H7 (cell line): ENCODE results near the gene CD22. TPM values are rescaled to one million over a fixed set of nuclear protein-coding genes. Genes with fewer than 3 reads are reported as not detected.
A peak's percentile ranks its signal among the peaks of the same experiment; 100 is the strongest.

Experiments used
- DNase-seq: peaks from one replicate; pipeline ENCODE4 v3.0.0; 2012
- H3K27me3 ChIP-seq: 2 replicates; pipeline ENCODE4 v1.6.0; 2011; ENCODE audit warnings: mild to moderate bottlenecking, low read length; ENCODE audit not compliant: control insufficient read depth, insufficient read depth
- H3K36me3 ChIP-seq: replicated peaks from 2 replicates; pipeline ENCODE4 v1.5.1; 2011; ENCODE audit warnings: low read length; ENCODE audit not compliant: control insufficient read depth, insufficient read depth
- H3K4me3 ChIP-seq: 2 replicates; pipeline ENCODE4 v1.5.1; 2011; ENCODE audit warnings: low read depth, mild to moderate bottlenecking, control low read depth, low read length, moderate library complexity; ENCODE audit not compliant: insufficient read depth
- total RNA-seq: library from RNA; depleted of rRNA; stranded (reverse); fragments of >200 nt; shearing (Covaris generic); gene quantifications from 2 replicates; pipeline ENCODE4 v1.2.3, GENCODE V29; 2014

CD22 gene
- total RNA-seq, 1 experiment from 2014 or later = not detected

- peaks cover 1% of the 10 kb centered on the region; the same call in 1 of the 2 replicates for H3K27me3 ChIP-seq
- H3K4me3 ChIP-seq = no peak overlapping the region
- H3K36me3 ChIP-seq = no peaks in the 10 kb centered on the region
- no peak for DNase-seq
Measured at GRCh38 chr19:35302446-35302845, 26.5 kb upstream of the CD22 start.

DNA sequence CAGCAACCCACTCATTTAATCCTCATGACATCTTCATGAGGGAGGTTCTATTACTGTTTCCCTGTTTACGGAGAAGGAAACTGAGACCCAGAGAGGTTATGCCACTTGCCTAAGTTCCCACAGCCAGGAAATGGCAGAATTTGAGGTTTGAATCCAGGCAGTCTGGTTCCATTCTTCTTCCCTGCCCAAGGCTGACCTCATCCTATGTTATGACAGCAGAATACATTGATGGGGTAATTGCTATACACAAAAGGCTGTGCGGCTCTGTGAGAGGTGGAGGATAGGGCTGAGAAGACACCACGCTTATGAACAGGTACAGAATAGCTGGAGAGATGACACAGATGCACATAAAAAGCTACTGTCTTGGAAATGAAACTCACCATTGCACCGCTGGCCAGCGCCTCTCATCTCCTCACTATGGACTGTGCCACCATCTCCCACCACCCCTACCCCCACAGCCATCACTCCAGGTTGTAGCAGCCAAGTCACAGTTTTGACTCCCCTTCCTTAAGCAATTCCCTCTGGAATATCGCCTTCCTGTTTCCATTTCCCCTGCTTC, 25.6 kb upstream of the CD22 start:
- no peak overlapping the region for H3K4me3 ChIP-seq
- no peaks in the 10 kb centered on the region for H3K36me3 ChIP-seq
- no peak for DNase-seq
- peaks cover 1% of the 10 kb centered on the region; the same call in 1 of the 2 replicates for H3K27me3 ChIP-seq

- Histone ChIP-seq H3K36me3 (no peaks in the 10 kb centered on the region), H3K4me3 (no peak overlapping the region), H3K27me3 (peaks cover under 1% of the 10 kb centered on the region; the same call in 1 of the 2 replicates)
- no peak for DNase-seq
Measured at GRCh38 chr19:35304036-35304435, 25.0 kb upstream of the CD22 start.

- no peak for DNase-seq
- H3K36me3 ChIP-seq = no peaks in the 10 kb centered on the region
- no peaks in the 10 kb centered on the region; the same call in 1 of the 2 replicates for H3K27me3 ChIP-seq
- no peak overlapping the region for H3K4me3 ChIP-seq
Measured at GRCh38 chr19:35305181-35305580, 23.8 kb upstream of the CD22 start.

DNA sequence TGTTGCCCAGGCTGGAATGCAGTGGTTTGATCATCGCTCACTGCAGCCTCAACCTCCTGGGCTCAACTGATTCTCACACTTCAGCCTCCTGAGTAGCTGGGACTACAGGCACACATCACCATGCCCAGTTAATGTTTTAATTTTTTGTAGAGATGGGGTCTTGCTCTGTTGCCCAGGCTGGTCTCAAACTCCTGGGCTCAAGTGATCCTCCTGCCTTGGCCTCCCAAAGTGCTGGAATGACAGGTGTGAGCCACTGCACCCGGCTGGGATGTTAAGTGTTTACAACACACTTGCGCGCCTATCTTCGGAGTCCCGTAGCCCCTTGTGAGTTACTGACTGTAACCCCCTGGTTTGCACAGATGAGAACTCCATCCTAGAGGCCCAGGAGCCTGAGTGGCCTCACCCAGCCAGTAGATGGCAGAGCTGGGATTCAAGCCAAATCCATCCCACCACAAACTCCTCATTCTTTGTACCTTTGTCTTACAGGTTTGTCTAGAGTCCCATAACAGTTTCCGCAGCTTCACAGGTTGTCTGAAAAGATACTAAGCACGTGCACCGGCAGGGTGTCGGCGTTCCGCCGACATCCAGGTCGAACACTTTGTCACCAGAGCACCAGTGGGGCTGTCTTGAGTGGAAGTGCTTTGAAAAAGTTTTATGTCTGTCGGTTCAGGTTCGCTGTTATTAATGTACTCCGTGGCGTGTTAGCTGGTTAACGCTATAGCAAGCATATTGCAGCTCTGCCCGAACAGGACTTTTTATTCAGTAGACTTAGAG, 22.3 kb upstream of the CD22 start:
- peak; percentile 85 for DNase-seq
- Histone ChIP-seq H3K36me3 (no peaks in the 10 kb centered on the region), H3K4me3 (no peak overlapping the region), H3K27me3 (no peaks in the 10 kb centered on the region)

DNA sequence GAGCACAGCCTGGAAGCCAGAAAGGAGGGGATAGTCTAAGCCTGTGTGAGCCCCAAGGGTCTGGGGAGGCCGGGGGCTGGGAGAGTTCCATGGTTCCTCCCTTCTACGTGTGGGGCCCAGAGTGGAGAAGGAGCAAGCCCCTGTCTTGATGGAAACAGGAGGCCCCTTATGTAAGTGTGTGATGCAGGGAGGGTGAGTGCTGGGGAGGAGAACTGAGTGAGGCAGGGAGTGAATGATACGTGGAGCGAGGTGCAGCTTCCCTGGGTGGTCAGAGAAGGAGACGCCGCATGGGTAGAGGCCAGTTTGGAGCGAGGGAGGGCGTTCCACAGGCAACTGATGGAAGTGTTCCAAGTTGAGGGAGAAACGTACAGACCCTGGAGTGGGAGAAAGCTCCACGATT, 21.1 kb upstream of the CD22 start:
- no peaks in the 10 kb centered on the region for H3K36me3 ChIP-seq
- no peak for DNase-seq

GRCh38 chr19:35308910-35309309, 20.1 kb upstream of the CD22 start:
- Histone ChIP-seq H3K36me3 (no peaks in the 10 kb centered on the region), H3K4me3 (no peak overlapping the region), H3K27me3 (no peaks in the 10 kb centered on the region)
- DNase-seq = no peak

More for the DNA sequence above, 21.1 kb upstream of the CD22 start:
- no peaks in the 10 kb centered on the region for H3K27me3 ChIP-seq
- H3K4me3 ChIP-seq = no peak overlapping the region

GRCh38 chr19:35309481-35310279, 19.3 kb upstream of the CD22 start:
- H3K36me3 ChIP-seq = no peaks in the 10 kb centered on the region
- DNase-seq = no peak
- no peak overlapping the region for H3K4me3 ChIP-seq
- H3K27me3 ChIP-seq = no peaks in the 10 kb centered on the region

- H3K4me3 ChIP-seq = no peak overlapping the region
- H3K36me3 ChIP-seq = no peaks in the 10 kb centered on the region
- no peak for DNase-seq
- H3K27me3 ChIP-seq = no peaks in the 10 kb centered on the region
Measured at GRCh38 chr19:35310331-35310730, 18.7 kb upstream of the CD22 start.

DNA sequence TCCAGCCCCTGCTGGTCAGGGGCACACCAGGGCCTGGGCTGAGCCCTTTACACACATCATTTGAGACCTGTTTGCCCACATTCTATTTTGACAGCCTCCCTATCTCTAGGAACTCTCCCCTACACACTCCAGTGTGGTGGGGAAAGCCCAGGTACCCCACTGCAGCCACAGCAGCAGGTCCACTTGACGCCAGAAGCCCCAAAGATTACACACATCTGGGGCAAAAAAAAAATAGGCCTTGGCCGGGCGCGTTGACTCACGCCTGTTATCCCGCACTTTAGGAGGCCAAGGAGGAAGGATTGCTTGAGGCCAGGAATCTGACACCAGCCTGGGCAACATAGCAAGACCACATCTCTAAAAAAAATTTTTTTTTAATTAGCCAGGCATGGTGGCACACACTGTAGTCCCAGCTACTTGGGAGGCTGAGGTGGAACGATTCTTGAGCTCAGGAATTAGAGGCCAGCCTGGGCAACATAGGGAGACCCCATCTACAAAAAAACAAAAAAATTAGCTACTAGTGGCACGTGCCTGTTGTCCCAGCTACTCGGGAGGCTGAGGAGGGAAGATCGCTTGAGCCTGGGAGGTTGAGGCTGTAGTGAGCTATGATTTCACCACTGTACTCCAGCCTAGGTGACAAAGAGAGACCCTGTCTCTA, 18.0 kb upstream of the CD22 start:
- H3K27me3 ChIP-seq = no peaks in the 10 kb centered on the region

GRCh38 chr19:35311901-35312665, 16.9 kb upstream of the CD22 start:
- DNase-seq = no peak
- no peak overlapping the region for H3K4me3 ChIP-seq

More for the DNA sequence above, 18.0 kb upstream of the CD22 start:
- Histone ChIP-seq H3K36me3 (no peaks in the 10 kb centered on the region), H3K4me3 (no peak overlapping the region)
- no peak for DNase-seq

GRCh38 chr19:35313587-35313986, 15.4 kb upstream of the CD22 start:
- Histone ChIP-seq H3K4me3 (no peak overlapping the region), H3K27me3 (no peaks in the 10 kb centered on the region), H3K36me3 (no peaks in the 10 kb centered on the region)
- no peak for DNase-seq

More at GRCh38 chr19:35311901-35312665, 16.9 kb upstream of the CD22 start:
- Histone ChIP-seq H3K27me3 (no peaks in the 10 kb centered on the region), H3K36me3 (no peaks in the 10 kb centered on the region)

DNA sequence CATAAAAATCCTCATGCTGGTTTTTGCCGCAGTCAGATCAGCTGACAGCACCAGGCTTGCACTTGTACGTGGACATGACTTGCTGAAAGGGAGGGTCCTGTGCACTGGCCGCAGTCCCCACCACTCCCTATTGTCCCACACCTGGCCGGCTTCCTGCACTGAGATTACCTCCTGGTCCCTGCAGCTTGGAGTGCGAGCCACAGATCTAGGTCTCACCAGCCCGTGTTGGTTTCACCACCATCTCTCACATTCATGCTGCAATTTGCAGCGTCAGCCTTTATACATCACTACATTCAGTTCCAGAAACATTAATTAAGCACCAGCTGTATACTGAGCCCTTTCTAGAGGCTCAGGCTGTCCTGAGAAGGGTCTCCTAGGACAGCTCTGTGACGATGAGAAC, 15.0 kb upstream of the CD22 start:
- no peaks in the 10 kb centered on the region for H3K36me3 ChIP-seq
- no peak for DNase-seq
- no peak overlapping the region for H3K4me3 ChIP-seq
- no peaks in the 10 kb centered on the region for H3K27me3 ChIP-seq
